ENCODE data around the gene JAKMIP2. TPM values are rescaled to one million over a fixed set of nuclear protein-coding genes. Genes with fewer than 3 reads are reported as not detected.
"Not testable (repeated sequence)": the region's sequence is repeated elsewhere in the genome, so short reads cannot be mapped to it uniquely, and the experiment has no call there.

JAKMIP2 gene
- polyA plus RNA-seq, 1 experiment: not detected

- H3K36me3 ChIP-seq (ENCODE audit: control insufficient read depth, insufficient read depth, low read length): no peaks in the 10 kb centered on the region
- no peak overlapping the region for H3K4me3 ChIP-seq (ENCODE audit: low read depth, low read length)
- ChIA-PET CTCF (interaction anchor here (1.1 kb wide), 1 partner anchor 8 kb away, joined by 3 read pairs; no protein-coding TSS in a partner anchor), POLR2A (no interaction called here)
- DNase-seq (ENCODE audit: low read depth): no peak
- no peaks in the 10 kb centered on the region; the same call in 1 of the 2 replicates for H3K27me3 ChIP-seq (ENCODE audit: control insufficient read depth, insufficient read depth, low read length)
- no peak for TF ChIP-seq CTCF (IDR thresholded peaks at IDR 0.05; ENCODE audit: insufficient read depth, low read depth, low read length)
Measured at GRCh38 chr5:147586221-147586620, 196.3 kb downstream of the JAKMIP2 start.

- H3K4me3 ChIP-seq (ENCODE audit: low read depth, low read length); DNase-seq (ENCODE audit: low read depth); H3K27me3 ChIP-seq (ENCODE audit: control insufficient read depth, insufficient read depth, low read length); POLR2A ChIA-PET; H3K36me3 ChIP-seq (ENCODE audit: control insufficient read depth, insufficient read depth, low read length): not testable (repeated sequence)
- CTCF ChIA-PET: interaction anchor here (0.5 kb wide), 1 partner anchor 10 kb away, joined by 3 read pairs; no protein-coding TSS in a partner anchor
Measured at GRCh38 chr5:147582272-147582671, 200.3 kb downstream of the JAKMIP2 start.

GRCh38 chr5:147580418-147580817, 202.1 kb downstream of the JAKMIP2 start:
- CTCF ChIA-PET: interaction anchor here (6.1 kb wide), 1 partner anchor 127 kb away, joined by 40 read pairs; no protein-coding TSS in a partner anchor
- DNase-seq (ENCODE audit: low read depth); H3K27me3 ChIP-seq (ENCODE audit: control insufficient read depth, insufficient read depth, low read length); POLR2A ChIA-PET; H3K4me3 ChIP-seq (ENCODE audit: low read depth, low read length); H3K36me3 ChIP-seq (ENCODE audit: control insufficient read depth, insufficient read depth, low read length): not testable (repeated sequence)

- CTCF ChIA-PET: interaction anchor here (0.6 to 6.1 kb wide), 25 partner anchors 8 to 387 kb away, joined by 3 to 40 read pairs (median 5); partner anchors contain the start of gene DPYSL3
- H3K4me3 ChIP-seq (ENCODE audit: low read depth, low read length): peak overlapping the region; percentile 25
- H3K36me3 ChIP-seq (ENCODE audit: control insufficient read depth, insufficient read depth, low read length): no peaks in the 10 kb centered on the region
- POLR2A ChIA-PET: no interaction called here
- peak; percentile 63 for TF ChIP-seq CTCF (IDR thresholded peaks at IDR 0.05; ENCODE audit: insufficient read depth, low read depth, low read length)
- H3K27me3 ChIP-seq (ENCODE audit: control insufficient read depth, insufficient read depth, low read length): no peaks in the 10 kb centered on the region
- DNase-seq (ENCODE audit: low read depth): no peak
Measured at GRCh38 chr5:147578228-147579024, 204.1 kb downstream of the JAKMIP2 start.

- no peaks in the 10 kb centered on the region for H3K27me3 ChIP-seq (ENCODE audit: control insufficient read depth, insufficient read depth, low read length)
- DNase-seq (ENCODE audit: low read depth): no peak
- POLR2A ChIA-PET: no interaction called here
- CTCF ChIA-PET: interaction anchor here (0.6 to 6.1 kb wide), 28 partner anchors 11 to 1689 kb away, joined by 3 to 40 read pairs (median 4); partner anchors contain the start of gene JAKMIP2
- peak; percentile 91 for TF ChIP-seq CTCF (IDR thresholded peaks at IDR 0.05; ENCODE audit: insufficient read depth, low read depth, low read length)
- H3K36me3 ChIP-seq (ENCODE audit: control insufficient read depth, insufficient read depth, low read length): no peaks in the 10 kb centered on the region
- no peak overlapping the region for H3K4me3 ChIP-seq (ENCODE audit: low read depth, low read length)
Measured at GRCh38 chr5:147576646-147577535, 205.6 kb downstream of the JAKMIP2 start.

GRCh38 chr5:147575598-147575997, 206.9 kb downstream of the JAKMIP2 start:
- Histone ChIP-seq H3K36me3 (ENCODE audit: control insufficient read depth, insufficient read depth, low read length) (no peaks in the 10 kb centered on the region), H3K4me3 (ENCODE audit: low read depth, low read length) (no peak overlapping the region), H3K27me3 (ENCODE audit: control insufficient read depth, insufficient read depth, low read length) (no peaks in the 10 kb centered on the region)
- CTCF ChIA-PET: interaction anchor here (0.8 to 6.1 kb wide), 9 partner anchors 10 to 351 kb away, joined by 3 to 40 read pairs (median 12); no protein-coding TSS in a partner anchor
- DNase-seq (ENCODE audit: low read depth): no peak
- no peak for TF ChIP-seq CTCF (IDR thresholded peaks at IDR 0.05; ENCODE audit: insufficient read depth, low read depth, low read length)
- POLR2A ChIA-PET: no interaction called here

Measured in BJ (cell line).